Testis (tissue), 3 donors: ENCODE results near the gene MST1R. TPM values are rescaled to one million over a fixed set of nuclear protein-coding genes. Genes with fewer than 3 reads are reported as not detected.

Experiments
- DNase-seq: peaks from one replicate; pipeline ENCODE4 v3.0.0-alpha.2; 2019
- H3K27ac ChIP-seq, 2 donors: fragments of 200-600 bp; sonication (generic); one replicate each; pipeline ENCODE4 v1.5.1; 2019
- H3K27me3 ChIP-seq: fragments of 200-600 bp; sonication (generic); one replicate; pipeline ENCODE4 v1.5.1; 2019
- H3K36me3 ChIP-seq: fragments of 200-600 bp; sonication (generic); one replicate; pipeline ENCODE4 v1.5.1; 2017; ENCODE audit warnings: low read depth; ENCODE audit errors: missing control alignments
- H3K4me1 ChIP-seq: fragments of 200-600 bp; sonication (generic); one replicate; pipeline ENCODE4 v1.5.1; 2019
- H3K4me3 ChIP-seq, 2 donors: fragments of 200-600 bp; sonication (generic); one replicate each; pipeline ENCODE4 v1.5.1; 2017 to 2019
- H3K9me3 ChIP-seq: fragments of 200-600 bp; sonication (generic); one replicate; pipeline ENCODE4 v1.5.1; 2017
- CTCF ChIP-seq, 3 experiments: fragments of 450-650 bp in 2 of 3; fragments of 200-600 bp in 1 of 3; sonication (generic) in 1 of 3; IDR thresholded peaks; one replicate each; pipeline ENCODE4 v1.5.1; 2016 to 2019; ENCODE audit warnings: antibody characterized with exemption in 3 of 3, mild to moderate bottlenecking in 2 of 3, moderate library complexity in 1 of 3
- POLR2A ChIP-seq: fragments of 450-650 bp; IDR thresholded peaks from one replicate; pipeline ENCODE4 v1.6.1; 2017; ENCODE audit warnings: antibody characterized with exemption, mild to moderate bottlenecking, moderate library complexity
- WGBS, 2 donors: methylation state at CpG; one replicate each; pipeline ENCODE4 v1.1.5; 2018; 5-methylcytosine and 5-hydroxymethylcytosine counted together
- intact Hi-C: fragments of 100-400 bp; cut with DNase I; formaldehyde crosslinking; loops from one replicate; pipeline ENCODE4 v1.15.1; 2023; ENCODE audit warnings: low total_unique reads
- polyA plus RNA-seq: library from polyadenylated mRNA; stranded (reverse); fragments of 350-450 nt; fragmentation: Illumina TruSeq; extraction: RNeasy Lipid Tissue Mini Kit (QIAGEN cat#74804); gene quantifications from one replicate; pipeline ENCODE4 v1.2.3, GENCODE V29; 2014; ENCODE audit warnings: low read depth, low replicate concordance; ENCODE audit not compliant: insufficient read depth
- total RNA-seq, 2 donors: library from RNA; depleted of rRNA; stranded (reverse); fragments of >200 nt; gene quantifications; one replicate each; pipeline ENCODE4 v1.2.3, GENCODE V29; 2016

The MST1R gene
- total and polyA plus RNA-seq, 3 donors from 2014 or later = 7.6 to 15.9 (median 11.2) TPM

- Histone ChIP-seq H3K27me3 (no peaks in the 10 kb centered on the region), H3K27ac (no peak overlapping the region), H3K36me3 (no peaks in the 10 kb centered on the region), H3K4me1 (peaks cover 11% of the 10 kb centered on the region), H3K4me3 (peak overlapping the region; percentile 45 to 57), H3K9me3 (no peaks in the 10 kb centered on the region)
- intact Hi-C loops = no loop called here
- DNase-seq = no peak
- 3 to 28% methylated on average over 2 to 22 of the region's 23 CpGs for WGBS, 2 donors
- TF ChIP-seq POLR2A = no peak
- no peak for TF ChIP-seq CTCF (IDR thresholded peaks at IDR 0.05)
Measured at GRCh38 chr3:49868862-49869466, 34.7 kb downstream of the MST1R start.

- no peak overlapping the region for H3K4me3 ChIP-seq
- intact Hi-C loops = no loop called here
- DNase-seq = peak; percentile 23
Measured at GRCh38 chr3:49867871-49868321, 35.8 kb downstream of the MST1R start.

GRCh38 chr3:49867400-49867799 lies 36.3 kb downstream of the MST1R start:
- no peak for DNase-seq
- Histone ChIP-seq H3K36me3 (no peaks in the 10 kb centered on the region), H3K9me3 (no peaks in the 10 kb centered on the region), H3K4me3 (no peak overlapping the region), H3K27me3 (no peaks in the 10 kb centered on the region), H3K4me1 (peaks cover 11% of the 10 kb centered on the region), H3K27ac (no peak overlapping the region)
- WGBS, 2 donors = 83 to 100% methylated on average over 1 of the region's 1 CpG
- no peak for TF ChIP-seq POLR2A
- no peak for TF ChIP-seq CTCF (IDR thresholded peaks at IDR 0.05)
- intact Hi-C loops = no loop called here

More at GRCh38 chr3:49867871-49868321, 35.8 kb downstream of the MST1R start:
- H3K27me3 ChIP-seq = no peaks in the 10 kb centered on the region
- H3K27ac ChIP-seq = no peak overlapping the region
- peaks cover 11% of the 10 kb centered on the region for H3K4me1 ChIP-seq
- H3K9me3 ChIP-seq = no peaks in the 10 kb centered on the region
- 24 to 37% methylated on average over 4 to 7 of the region's 7 CpGs for WGBS, 2 donors
- no peaks in the 10 kb centered on the region for H3K36me3 ChIP-seq
- TF ChIP-seq POLR2A (no peak), CTCF (IDR thresholded peaks at IDR 0.05) (no peak)

GRCh38 chr3:49865198-49865784 lies 38.4 kb downstream of the MST1R start:
- intact Hi-C loops = no loop called here
- Histone ChIP-seq H3K36me3 (no peaks in the 10 kb centered on the region), H3K4me1 (peaks cover 11% of the 10 kb centered on the region), H3K4me3 (no peak overlapping the region), H3K9me3 (no peaks in the 10 kb centered on the region), H3K27ac (no peak overlapping the region), H3K27me3 (no peaks in the 10 kb centered on the region)
- TF ChIP-seq CTCF (IDR thresholded peaks at IDR 0.05) (no peak), POLR2A (no peak)
- WGBS, 2 donors = 66 to 67% methylated on average over 7 of the region's 7 CpGs
- no peak for DNase-seq

- H3K27me3 ChIP-seq = no peaks in the 10 kb centered on the region
- TF ChIP-seq POLR2A = no peak
- TF ChIP-seq CTCF (IDR thresholded peaks at IDR 0.05) = no peak
- H3K9me3 ChIP-seq = no peaks in the 10 kb centered on the region
- no peak overlapping the region for H3K4me3 ChIP-seq
- DNase-seq = no peak
- peaks cover 6% of the 10 kb centered on the region for H3K4me1 ChIP-seq
- 80% methylated on average over 1 to 5 of the region's 5 CpGs for WGBS, 2 donors
- H3K27ac ChIP-seq = no peak overlapping the region
- no peaks in the 10 kb centered on the region for H3K36me3 ChIP-seq
- intact Hi-C loops = no loop called here
Measured at GRCh38 chr3:49864505-49864904, 39.2 kb downstream of the MST1R start.
